ENCODE results near the gene SERINC1.

The SERINC1 gene

DNA sequence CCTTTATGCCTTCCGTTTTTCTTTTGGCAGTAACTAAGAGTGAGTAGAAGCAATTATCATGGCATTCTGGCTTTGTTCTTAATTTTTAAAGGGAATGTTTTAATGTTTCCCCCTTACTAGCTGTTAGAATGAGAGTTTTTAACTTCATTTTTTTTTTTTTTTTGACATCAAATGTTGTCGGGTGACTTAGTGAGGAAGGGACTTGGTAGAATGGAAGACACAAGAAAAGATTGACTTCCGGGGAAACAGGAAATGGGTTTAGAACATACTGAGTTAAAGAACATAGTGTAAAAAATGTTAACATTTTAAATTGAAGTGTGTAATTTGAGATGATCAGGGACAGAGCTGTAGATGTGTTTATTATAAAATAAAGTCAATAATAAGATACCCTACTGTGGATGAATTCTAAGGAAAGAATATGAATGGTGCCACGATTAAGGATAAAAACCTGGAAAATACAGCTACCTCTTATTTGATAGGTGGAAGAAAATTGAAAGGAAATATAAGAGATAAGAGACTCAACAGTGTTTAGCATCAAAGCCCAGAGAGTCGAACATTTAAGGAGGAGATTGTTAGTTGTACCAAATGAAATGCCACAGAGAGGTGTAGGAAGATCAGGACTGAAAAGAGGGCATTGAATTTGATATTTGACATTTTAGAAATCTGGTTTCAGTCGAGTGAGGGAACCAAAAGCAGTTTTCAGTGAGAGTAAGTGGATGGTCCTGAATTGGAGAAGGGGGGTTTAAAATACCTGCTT lies 62.7 kb downstream of the SERINC1 start:
- peak overlapping the region; percentile 64 to 84 for H3K4me3 Mint-ChIP-seq
- H3K9me3 Mint-ChIP-seq: peaks cover 0 to 6% of the 10 kb centered on the region in 2 donors
- ATAC-seq: no peak
- H3K4me1 Mint-ChIP-seq: peaks cover 73% of the 10 kb centered on the region
- H3K27me3 Mint-ChIP-seq: no peaks in the 10 kb centered on the region
- DNase-seq: no peak
- H3K27ac Mint-ChIP-seq: peak overlapping the region; percentile 97 to 98

DNA sequence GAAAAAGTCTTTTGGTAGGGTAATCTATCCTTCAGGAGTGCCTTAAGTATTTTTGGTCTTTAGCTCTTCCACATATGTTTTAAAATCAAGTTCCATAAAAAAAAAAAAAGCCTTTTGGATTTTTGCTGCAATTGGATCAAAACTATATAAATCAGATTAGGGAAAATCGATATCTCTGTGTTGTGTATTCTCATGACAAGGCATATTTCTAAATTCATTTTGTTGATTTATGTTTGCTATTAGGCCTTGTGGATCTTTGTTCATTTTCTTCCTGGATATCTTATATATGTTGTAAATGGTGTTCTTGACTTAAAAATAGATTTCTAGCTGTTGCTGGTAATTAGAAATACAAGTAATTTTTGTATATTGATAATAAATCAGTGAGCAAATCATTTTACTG lies 63.4 kb downstream of the SERINC1 start:
- DNase-seq: no peak
- no peak for ATAC-seq
- peak overlapping the region; percentile 97 to 98 for H3K27ac Mint-ChIP-seq
- peak overlapping the region; percentile 64 to 84 for H3K4me3 Mint-ChIP-seq
- peaks cover 78% of the 10 kb centered on the region for H3K4me1 Mint-ChIP-seq
- peaks cover 0 to 6% of the 10 kb centered on the region in 2 donors for H3K9me3 Mint-ChIP-seq
- H3K27me3 Mint-ChIP-seq: no peaks in the 10 kb centered on the region

DNA sequence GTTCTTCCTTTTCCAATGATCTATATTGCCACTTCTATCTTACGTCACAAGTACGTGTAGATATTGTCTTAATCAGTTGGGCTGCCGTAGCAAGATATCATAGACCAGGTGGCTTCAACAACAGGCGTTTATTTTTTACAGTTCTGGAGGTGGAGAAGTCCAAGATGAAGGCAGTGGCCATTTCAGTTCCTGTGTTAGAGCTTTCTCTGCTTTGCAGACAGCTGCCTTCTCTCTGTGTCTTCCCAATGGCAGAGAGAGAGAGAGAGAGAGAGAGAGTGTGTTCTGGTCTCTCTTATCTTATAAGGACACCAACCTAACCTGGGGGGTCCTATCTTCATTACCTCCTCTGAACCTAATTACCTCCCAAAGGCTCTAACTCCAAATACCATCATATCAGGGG lies 63.9 kb downstream of the SERINC1 start:
- Mint-ChIP-seq H3K4me1 (peaks cover 82% of the 10 kb centered on the region), H3K27me3 (no peaks in the 10 kb centered on the region), H3K9me3 (peaks cover 0 to 6% of the 10 kb centered on the region in 2 donors), H3K4me3 (no peak overlapping the region), H3K27ac (peak overlapping the region in 1 of 2 donors; percentile 14)
- no peak for DNase-seq
- no peak for ATAC-seq

DNA sequence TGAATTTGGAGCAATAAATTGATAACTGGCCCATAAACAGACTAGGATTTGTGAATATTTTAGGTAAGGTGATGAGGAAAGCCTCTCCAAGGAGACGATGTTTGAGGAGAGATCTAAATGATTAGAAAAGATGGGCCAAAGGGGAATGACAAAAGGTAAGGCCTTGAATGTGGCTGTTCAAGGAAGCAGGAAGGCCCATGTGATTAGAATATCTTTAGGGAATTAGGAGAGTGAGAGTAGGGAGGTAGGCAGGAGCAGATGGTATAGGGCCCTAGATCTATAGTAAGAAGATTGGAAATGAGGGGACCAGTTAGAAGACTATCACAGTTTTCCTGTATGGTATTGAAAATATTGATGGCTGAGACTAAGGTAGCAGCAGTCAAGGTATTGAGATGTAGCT lies 65.4 kb downstream of the SERINC1 start:
- Mint-ChIP-seq H3K27ac (no peak overlapping the region), H3K9me3 (peaks cover 0 to 2% of the 10 kb centered on the region in 2 donors), H3K27me3 (no peaks in the 10 kb centered on the region), H3K4me3 (no peak overlapping the region), H3K4me1 (peaks cover 93% of the 10 kb centered on the region)
- no peak for DNase-seq
- no peak for ATAC-seq

DNA sequence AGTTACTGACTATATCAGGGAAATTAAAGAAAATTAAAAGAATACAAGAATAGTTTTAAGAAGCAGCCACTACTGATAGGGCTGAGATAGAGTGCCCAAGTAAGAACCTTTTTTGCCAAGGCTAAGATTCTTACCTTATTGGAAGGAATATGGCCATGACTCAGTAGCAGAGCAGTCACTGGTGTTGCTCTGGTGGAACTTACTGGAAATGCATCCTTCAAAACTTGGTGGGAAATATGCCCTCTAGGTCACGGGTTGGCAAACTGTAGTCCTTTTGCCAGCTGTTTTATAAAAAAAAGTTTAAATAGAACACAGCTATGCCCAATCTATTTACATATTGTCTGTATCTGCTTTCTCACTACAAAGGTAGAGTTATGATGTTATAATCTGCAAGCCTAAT lies 66.2 kb downstream of the SERINC1 start:
- DNase-seq: no peak

DNA sequence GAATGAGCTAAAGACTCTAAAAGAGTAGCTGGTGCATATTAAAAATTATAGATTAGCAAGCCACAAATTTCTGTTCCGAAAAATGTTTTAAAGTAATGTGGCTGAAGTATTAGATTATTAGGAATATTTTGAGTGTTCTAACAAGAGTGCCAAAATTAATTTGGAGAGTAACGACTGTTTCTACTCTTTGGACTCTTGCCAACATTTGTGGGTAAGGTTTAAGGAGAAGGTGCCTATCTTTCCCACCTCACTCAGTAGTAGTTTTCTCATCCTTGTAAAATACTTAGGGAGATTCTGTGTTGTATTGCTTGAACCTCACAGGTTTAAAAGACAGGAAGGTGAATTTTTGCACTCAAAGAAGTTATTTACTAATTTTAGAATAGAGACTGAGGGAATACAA lies 67.2 kb downstream of the SERINC1 start:
- H3K4me3 Mint-ChIP-seq: no peak overlapping the region
- H3K4me1 Mint-ChIP-seq: peaks cover 81% of the 10 kb centered on the region
- no peaks in the 10 kb centered on the region for H3K27me3 Mint-ChIP-seq
- no peaks in the 10 kb centered on the region for H3K9me3 Mint-ChIP-seq
- ATAC-seq: no peak
- DNase-seq: no peak
- no peak overlapping the region for H3K27ac Mint-ChIP-seq

More for the DNA sequence above, 66.2 kb downstream of the SERINC1 start:
- ATAC-seq: peak; percentile 40
- Mint-ChIP-seq H3K27me3 (no peaks in the 10 kb centered on the region), H3K4me1 (peaks cover 91% of the 10 kb centered on the region), H3K4me3 (no peak overlapping the region), H3K9me3 (no peaks in the 10 kb centered on the region), H3K27ac (no peak overlapping the region)

DNA sequence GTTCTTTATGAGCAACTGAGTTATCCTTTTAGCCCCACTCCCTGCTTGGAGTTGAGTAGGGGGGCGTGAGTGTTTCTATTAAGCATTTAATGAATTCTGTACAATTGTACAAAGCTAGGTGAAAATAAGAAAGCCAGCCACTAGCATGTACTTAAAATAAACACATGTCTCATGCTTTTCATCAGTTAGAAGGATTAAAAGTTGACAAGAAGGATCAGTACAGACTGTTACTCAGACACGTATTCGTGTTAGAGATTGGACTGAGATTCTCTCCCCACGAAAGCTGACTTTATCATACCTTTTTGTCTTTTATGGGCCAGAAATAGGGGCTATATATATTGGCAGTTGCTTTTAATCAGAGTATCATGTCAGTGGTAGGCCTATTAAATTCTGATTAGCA lies 70.5 kb downstream of the SERINC1 start:
- Mint-ChIP-seq H3K27ac (peak overlapping the region in 1 of 2 donors; percentile 72), H3K9me3 (no peaks in the 10 kb centered on the region)
- ATAC-seq: no peak

DNA sequence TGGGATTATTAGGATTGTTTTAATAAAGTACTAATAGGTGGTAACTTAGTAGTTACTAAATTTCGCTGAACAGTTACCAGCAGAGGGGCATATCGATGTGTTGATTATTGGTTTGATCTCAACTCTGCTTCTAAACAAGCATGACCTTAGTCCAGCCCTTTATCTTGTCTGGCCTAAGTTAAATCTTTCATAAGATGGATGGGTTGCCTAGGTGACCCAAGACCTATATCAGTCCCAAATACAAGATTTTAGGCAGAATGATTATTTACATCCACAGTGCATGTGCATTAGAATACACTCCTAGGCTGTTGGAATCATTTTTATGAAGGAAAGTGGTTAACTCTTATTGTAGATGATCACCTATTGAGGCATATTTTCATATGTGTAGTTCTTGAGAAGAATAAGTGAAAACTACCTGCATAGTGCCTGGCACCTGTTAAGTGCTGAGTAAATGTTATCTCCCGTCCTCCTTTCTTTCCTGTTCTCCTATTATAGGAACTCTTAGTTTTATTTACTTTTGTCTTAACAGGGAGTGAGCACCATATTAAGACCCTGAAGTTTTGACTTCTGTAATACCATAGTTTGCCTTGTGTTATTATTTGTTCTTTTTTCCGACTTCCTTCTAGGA lies 71.0 kb downstream of the SERINC1 start:
- Mint-ChIP-seq H3K9me3 (no peaks in the 10 kb centered on the region), H3K27me3 (no peaks in the 10 kb centered on the region), H3K4me3 (peak overlapping the region; percentile 95 to 100), H3K27ac (peak overlapping the region; percentile 96 to 99), H3K4me1 (peaks cover 47% of the 10 kb centered on the region)
- ATAC-seq (no peak), DNase-seq (no peak)

More for the DNA sequence above, 70.5 kb downstream of the SERINC1 start:
- peaks cover 50% of the 10 kb centered on the region for H3K4me1 Mint-ChIP-seq
- no peak for DNase-seq
- H3K4me3 Mint-ChIP-seq: peak overlapping the region; percentile 95 to 100
- no peaks in the 10 kb centered on the region for H3K27me3 Mint-ChIP-seq

DNA sequence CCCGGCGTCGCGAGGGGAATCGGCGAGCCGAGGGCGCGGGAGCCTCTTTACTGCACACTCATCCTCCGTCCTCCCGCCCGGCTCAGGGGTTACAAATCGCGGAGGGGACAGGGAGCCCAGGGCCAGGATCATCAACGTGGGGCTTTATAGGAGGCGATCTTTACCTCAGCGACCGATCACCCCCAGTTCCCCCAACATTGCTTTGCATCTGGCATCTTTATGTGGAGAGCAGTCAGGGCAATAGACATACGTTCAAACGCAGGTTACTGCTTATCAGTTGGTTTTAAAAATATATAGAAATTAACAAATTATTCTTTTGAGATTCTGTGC lies 71.5 kb downstream of the SERINC1 start:
- Mint-ChIP-seq H3K4me3 (peak overlapping the region; percentile 95 to 100), H3K27me3 (no peaks in the 10 kb centered on the region), H3K4me1 (peaks cover 47% of the 10 kb centered on the region), H3K9me3 (no peaks in the 10 kb centered on the region), H3K27ac (peak overlapping the region; percentile 96 to 99)
- no peak for DNase-seq
- peak; percentile 4 for ATAC-seq

DNA sequence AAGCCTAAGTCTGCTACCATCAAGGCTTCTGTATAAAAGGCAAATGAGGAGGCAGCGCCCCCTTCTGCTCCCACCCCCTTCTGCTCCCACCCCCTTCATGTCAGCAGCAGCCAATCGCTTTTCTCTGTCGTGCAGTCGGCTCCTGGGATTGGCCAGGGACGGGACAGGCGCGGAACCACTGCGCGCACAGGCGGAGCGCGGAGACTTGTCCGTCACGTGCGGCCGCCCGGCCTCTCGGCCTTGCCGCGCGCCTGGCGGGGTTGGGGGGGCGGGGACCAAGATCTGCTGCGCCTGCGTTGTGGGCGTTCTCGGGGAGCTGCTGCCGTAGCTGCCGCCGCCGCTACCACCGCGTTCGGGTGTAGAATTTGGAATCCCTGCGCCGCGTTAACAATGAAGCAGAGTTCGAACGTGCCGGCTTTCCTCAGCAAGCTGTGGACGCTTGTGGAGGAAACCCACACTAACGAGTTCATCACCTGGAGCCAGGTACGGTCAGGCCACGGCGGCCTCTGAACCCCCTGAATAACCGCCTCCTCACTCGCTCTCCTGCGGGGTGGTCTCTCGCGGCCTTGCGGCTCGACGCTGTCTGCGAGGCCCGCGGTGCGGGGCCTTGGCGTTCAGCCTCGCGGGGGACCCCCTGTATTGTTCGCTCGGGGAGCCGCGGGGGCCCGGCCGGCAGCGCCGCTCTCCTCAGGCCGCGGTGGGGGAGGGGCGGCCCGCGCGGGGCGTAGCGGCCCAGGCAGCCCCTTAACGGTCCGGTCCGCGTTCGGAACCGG lies 72.1 kb downstream of the SERINC1 start, which contains the start of gene HSF2:
TSS of gene HSF2 (plus strand) at position 305 of the 773 bp plus-strand sequence. CDS start at position 391, 86 bp downstream.
- H3K4me3 Mint-ChIP-seq: peak within 1 kb of the TSS; percentile 95 to 100
- peak within 1 kb of the TSS; percentile 96 to 99 for H3K27ac Mint-ChIP-seq
- H3K4me1 Mint-ChIP-seq: peaks cover 41% of the 10 kb centered on the region
- ATAC-seq: peak; percentile 97
- peak; percentile 90 to 97 for DNase-seq
- no peaks in the 10 kb centered on the region for H3K27me3 Mint-ChIP-seq
- no peaks in the 10 kb centered on the region for H3K9me3 Mint-ChIP-seq

DNA sequence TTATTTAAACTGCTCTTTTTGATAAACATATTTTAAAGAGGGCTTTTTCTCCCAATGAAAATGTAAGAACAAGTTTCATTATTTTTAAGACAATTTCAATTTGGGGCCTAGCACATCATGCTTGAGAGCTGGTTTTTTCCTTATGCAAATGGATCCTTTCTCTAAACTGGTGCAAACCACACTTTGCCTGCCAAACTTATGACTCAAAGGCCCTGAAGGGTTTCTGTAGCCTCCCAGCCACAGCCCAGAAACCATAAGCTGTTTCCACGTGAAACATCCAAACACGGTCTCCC lies 72.6 kb downstream of the SERINC1 start:
- ATAC-seq: no peak
- H3K4me3 Mint-ChIP-seq: peak overlapping the region; percentile 95 to 100
- no peak for DNase-seq
- H3K9me3 Mint-ChIP-seq: no peaks in the 10 kb centered on the region
- peak overlapping the region; percentile 42 to 84 for H3K27ac Mint-ChIP-seq
- peaks cover 39% of the 10 kb centered on the region for H3K4me1 Mint-ChIP-seq
- H3K27me3 Mint-ChIP-seq: no peaks in the 10 kb centered on the region

DNA sequence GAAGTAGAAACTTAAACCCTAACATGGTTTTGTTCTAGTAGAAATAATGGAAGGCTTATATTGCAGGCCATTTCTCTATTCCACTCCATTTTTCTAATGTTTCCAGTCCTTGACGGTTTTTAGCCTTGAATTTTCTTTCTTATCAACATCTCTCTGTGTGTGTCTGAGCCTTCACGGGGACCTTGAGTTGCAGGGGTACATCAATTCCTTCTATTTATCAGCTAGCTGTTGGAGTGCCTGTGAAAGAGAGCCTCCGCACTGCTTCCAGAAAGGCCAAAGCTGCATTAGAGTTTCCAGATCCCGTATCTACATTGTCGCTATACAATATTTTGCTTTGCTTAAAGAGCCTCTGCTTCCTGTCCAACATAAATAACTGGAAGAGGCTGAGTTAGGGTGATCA lies 77.6 kb downstream of the SERINC1 start:
- ATAC-seq (no peak), DNase-seq (no peak)
- H3K4me1 Mint-ChIP-seq: peaks cover 19% of the 10 kb centered on the region
- no peaks in the 10 kb centered on the region for H3K9me3 Mint-ChIP-seq
- H3K4me3 Mint-ChIP-seq: no peak overlapping the region
- no peaks in the 10 kb centered on the region for H3K27me3 Mint-ChIP-seq
- no peak overlapping the region for H3K27ac Mint-ChIP-seq

DNA sequence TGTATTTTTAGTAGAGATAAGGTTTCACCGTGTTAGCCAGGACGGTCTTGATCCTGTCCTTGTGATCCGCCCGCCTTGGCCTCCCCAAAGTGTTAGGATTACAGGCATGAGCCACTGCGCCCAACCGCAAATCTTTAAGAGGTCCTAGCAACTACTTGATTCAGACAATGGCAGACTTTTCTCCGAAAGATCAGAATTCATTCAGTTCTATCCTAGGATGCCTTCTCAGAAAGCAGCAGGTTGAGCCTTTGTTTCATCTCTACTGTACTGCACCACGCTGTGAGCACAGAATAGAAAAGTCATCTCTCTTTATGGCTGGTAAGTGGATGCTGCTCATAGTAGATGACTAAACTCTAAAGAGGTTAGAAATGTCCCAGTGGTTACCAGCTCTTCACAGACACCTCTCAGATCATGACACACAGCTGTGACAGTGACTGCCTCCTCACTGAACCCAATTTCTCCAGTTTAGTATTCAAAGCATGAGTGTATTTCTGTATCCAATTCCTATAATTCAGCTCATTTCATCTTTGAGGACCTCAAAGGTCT lies 78.2 kb downstream of the SERINC1 start:
- H3K9me3 Mint-ChIP-seq: no peaks in the 10 kb centered on the region
- peak; percentile 100 for ATAC-seq
- peak in 1 of 2 donors; percentile 31 for DNase-seq
- peak overlapping the region in 1 of 2 donors; percentile 57 for H3K27ac Mint-ChIP-seq
- peaks cover 19% of the 10 kb centered on the region for H3K4me1 Mint-ChIP-seq
- no peaks in the 10 kb centered on the region for H3K27me3 Mint-ChIP-seq
- no peak overlapping the region for H3K4me3 Mint-ChIP-seq

All from stimulated activated naive CD8-positive, alpha-beta T cell treated with anti-CD3 and anti-CD28 coated beads, Interleukin-15, amount 100 ng/mL, for 72 hours (primary cell).